NB4 (cell line): ENCODE data around the gene WBP1.
"Not testable (repeated sequence)": the region's sequence is repeated elsewhere in the genome, so short reads cannot be mapped to it uniquely, and the experiment has no call there.

ENCODE experiments used
- DNase-seq: peaks from one replicate; pipeline ENCODE4 v3.0.0; 2010; ENCODE audit warnings: low read depth
- H3K4me3 ChIP-seq: one replicate; pipeline ENCODE4 v1.5.1; 2011; ENCODE audit warnings: mild to moderate bottlenecking, low read depth, low read length, moderate library complexity
- MYC ChIP-seq: IDR thresholded peaks from 2 replicates; pipeline ENCODE4 v1.6.1; 2011; ENCODE audit warnings: low read depth, low read length
- POLR2A ChIP-seq: IDR thresholded peaks from 2 replicates; pipeline ENCODE4 v1.6.1; 2011; ENCODE audit warnings: mild to moderate bottlenecking; ENCODE audit not compliant: insufficient read length; ENCODE audit errors: extremely low read depth
- TF ChIP-seq, protein P1 (sequence below): IDR thresholded peaks from one replicate; pipeline ENCODE4 v1.5.1; 2012; ENCODE audit warnings: low read depth, low read length
- TF ChIP-seq, protein P2 (sequence below): IDR thresholded peaks from 2 replicates; pipeline ENCODE4 v1.6.1; 2011; ENCODE audit warnings: low read depth, low read length

Gene WBP1

DNA sequence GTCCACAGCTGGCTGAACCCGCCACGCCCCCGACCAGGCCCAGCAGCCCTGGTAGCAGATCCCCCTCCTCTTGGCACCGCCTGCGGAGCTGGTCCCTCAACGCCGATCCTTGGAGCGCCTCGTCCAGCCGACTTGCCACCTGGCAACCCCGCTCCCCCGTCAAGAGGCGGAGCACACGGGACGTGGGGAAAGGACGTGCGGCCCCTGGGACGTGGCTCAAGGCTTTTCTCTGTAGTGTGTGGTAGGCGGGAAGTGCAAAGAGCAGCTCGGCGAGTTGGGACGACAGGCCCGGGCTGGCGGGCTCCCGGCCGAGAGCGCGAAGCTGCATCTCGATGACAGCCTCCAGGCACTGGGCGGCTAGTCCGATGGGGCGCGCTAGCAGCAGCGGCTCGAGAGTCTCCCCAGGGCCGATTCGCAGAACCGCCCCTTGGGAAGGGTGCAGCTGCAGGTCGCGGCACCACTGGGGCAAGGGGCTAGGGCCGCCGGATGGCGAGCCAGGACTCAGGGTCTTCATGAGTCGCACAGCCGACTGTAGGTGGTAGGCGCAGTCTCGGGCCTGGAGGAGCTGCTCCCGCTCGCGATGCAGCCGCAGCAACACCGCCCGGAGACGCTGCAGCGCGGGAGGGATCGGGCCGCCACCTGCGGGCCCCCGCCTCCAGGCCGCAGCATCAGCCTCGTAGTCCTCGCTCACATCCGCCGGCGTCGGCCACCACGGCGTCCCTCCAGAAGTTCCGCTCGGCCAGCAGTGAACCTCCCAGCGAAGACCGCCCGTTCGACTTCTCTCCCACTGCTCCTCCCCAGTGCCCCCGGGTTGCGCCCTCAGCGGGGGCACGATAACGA lies 23.9 kb downstream of the WBP1 start:
- TF ChIP-seq POLR2A (no peak), MYC (no peak)
- TF ChIP-seq, protein P1, sequence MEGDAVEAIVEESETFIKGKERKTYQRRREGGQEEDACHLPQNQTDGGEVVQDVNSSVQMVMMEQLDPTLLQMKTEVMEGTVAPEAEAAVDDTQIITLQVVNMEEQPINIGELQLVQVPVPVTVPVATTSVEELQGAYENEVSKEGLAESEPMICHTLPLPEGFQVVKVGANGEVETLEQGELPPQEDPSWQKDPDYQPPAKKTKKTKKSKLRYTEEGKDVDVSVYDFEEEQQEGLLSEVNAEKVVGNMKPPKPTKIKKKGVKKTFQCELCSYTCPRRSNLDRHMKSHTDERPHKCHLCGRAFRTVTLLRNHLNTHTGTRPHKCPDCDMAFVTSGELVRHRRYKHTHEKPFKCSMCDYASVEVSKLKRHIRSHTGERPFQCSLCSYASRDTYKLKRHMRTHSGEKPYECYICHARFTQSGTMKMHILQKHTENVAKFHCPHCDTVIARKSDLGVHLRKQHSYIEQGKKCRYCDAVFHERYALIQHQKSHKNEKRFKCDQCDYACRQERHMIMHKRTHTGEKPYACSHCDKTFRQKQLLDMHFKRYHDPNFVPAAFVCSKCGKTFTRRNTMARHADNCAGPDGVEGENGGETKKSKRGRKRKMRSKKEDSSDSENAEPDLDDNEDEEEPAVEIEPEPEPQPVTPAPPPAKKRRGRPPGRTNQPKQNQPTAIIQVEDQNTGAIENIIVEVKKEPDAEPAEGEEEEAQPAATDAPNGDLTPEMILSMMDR: no peak
- TF ChIP-seq, protein P2, sequence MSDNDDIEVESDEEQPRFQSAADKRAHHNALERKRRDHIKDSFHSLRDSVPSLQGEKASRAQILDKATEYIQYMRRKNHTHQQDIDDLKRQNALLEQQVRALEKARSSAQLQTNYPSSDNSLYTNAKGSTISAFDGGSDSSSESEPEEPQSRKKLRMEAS: no peak
- DNase-seq: peak; percentile 86
- H3K4me3 ChIP-seq: peak overlapping the region; percentile 84

DNA sequence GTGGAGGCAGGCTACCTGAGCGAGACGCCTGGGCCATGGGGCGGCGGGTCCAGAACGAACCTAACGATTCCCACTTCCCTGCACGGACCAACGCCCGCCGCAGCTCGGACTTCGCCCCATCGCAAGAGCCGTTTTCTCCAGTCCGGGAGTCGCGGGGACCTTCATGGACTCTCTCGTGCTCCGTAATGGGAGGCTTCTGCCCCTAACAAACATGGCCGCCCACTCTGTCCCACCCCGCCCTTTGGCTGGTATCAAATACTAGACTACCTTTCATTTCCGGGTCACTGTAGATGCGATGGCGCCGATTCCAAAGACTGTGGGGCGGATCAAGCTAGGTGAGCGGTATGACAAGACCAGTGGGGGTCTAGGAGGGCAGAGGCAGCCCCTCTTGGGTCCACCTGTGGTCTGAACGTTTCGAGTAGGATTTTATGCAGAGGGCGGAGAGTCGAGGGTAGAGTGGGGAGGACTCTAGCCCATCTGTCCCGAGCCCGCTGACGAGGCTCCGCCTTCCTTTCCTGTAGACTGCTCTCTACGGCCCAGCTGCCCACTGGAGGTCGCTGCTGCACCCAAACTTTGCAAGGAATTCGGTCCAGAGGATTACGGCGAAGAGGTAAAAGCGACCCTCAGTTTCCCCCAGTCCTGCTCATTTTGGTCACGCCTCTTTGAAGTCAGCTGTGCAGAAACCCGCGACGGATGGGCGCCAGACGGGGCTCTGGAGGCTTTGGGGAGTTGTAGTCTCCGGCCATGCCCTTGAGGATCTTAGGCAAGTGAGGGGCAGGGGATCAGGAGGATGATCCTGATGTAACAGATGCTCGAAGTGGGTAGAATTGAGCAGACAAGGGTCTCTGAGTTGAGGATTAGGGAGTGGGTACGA lies 24.8 kb downstream of the WBP1 start, which contains the start of the genes CCDC142 and TTC31:
Gene CCDC142, minus strand, starts transcription at position 198 of the 874 bp plus-strand sequence. Its CDS starts 161 bp downstream, at position 37.
Gene TTC31, plus strand, starts transcription at position 281 of the 874 bp plus-strand sequence. Its CDS starts 15 bp downstream, at position 296.
- H3K4me3 ChIP-seq: peak within 1 kb of the TSS; percentile 84
- peak; percentile 98 for DNase-seq
- TF ChIP-seq, protein P2: peak; percentile 17; the same call in 1 of the 2 replicates
- TF ChIP-seq MYC: peak; percentile 52; the same call in 1 of the 2 replicates
- TF ChIP-seq POLR2A: peak; percentile 55
- TF ChIP-seq, protein P1: peak; percentile 93

DNA sequence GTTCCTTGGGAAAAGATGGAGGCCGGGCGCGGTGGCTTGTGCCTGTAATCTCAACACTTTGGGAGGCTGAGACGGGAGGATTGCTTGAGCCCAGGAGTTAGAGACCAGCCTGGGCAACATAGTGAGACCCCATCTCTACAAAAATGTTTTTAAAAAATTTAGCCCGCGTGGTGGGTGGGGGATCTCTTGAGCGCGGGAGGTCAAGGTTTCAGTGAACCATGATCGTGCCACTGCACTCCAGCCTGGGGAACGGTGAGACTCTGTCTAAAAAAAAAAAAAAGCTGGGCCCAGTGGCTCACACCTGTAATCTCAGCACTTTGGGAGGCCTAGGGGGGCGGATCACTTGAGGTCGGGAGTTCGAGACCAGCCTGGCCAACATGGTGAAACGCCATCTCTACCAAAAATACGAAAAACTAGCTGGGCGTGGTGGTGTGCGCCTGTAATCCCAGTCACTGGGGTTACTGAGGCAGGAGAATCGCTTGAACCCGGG lies 25.5 kb downstream of the WBP1 start:
- H3K4me3 ChIP-seq: peak overlapping the region; percentile 84
- not testable (repeated sequence) for DNase-seq

DNA sequence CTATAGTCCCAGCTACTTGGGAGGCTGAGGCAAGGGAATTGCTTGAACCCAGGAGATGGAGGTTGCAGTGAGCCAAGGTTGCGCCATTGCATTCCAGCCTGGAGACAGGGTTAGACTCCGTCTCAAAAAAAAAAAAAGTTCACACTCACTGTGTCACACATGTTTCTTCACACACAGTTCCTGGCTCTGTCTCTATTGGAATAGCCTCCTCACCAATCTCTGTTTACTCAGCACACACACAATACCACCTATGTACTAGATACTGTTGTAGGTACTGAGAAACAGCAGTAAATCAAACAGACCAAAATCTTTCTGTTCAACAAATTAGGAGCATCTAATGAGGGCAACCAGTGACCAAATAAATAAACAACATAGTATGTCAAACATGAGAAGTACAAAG lies 27.9 kb downstream of the WBP1 start:
- TF ChIP-seq, protein P2: no peak
- TF ChIP-seq POLR2A (no peak), MYC (no peak)
- TF ChIP-seq, protein P1: no peak
- no peak for DNase-seq
- H3K4me3 ChIP-seq: no peak overlapping the region

DNA sequence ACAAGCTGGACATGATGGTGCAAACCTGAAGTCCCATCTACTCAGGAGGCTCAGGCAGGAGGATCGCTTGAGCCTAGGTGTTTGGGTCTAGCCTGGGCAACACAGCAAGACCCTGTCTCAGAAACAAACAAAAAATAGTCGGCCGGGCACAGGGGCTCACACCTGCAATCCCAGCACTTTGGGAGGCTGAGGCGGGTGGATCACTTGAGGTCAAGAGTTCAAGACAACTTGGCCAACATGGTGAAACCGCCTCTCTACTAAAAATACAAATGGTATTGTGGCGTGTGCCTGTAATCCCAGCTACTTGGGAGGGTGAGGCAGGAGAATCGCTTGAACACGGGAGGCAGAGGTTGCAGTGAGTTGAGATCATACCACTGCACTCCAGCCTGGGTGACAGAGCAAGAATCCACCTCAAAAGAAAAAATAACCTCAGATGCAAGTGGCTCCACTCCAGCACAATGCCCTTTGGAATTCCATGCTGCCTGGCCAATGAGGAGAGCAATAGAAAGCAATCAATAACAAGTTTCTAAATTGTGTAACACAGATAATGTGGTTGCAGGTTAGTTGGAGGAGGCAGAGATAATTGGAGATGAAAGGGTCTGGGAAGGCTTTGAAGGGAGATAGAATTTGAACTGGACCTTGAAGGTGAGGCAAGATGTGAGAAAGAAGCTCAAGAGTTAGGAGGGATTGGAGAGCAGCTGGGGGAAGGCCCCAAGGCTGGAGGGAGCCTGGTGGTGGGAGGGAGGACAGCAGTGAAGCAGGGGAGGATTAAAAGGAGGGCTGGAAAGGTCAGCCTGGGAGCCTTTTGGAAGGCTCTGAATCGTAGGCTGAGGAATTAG lies 30.6 kb downstream of the WBP1 start:
- DNase-seq: no peak
- TF ChIP-seq POLR2A: no peak
- TF ChIP-seq, protein P2: no peak
- no peak overlapping the region for H3K4me3 ChIP-seq

DNA sequence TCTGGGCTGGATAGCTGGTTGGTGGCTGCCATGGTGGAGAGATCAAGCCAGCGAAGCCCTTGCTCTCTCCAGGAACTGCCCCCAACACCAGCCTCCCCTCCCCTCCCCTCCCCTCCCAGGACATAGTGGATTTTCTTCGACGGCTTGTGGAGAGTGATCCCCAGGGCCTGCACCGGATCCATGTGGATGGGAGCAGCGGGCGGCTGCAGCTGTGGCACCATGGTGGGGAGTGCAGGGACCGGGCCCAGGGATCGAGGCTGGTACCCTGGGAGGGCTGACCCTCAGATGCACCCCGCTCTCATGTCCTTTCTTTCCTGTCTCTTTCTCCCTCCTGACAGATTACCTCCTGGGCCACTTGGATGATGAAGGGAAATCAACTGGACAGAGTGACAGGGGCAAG lies 31.7 kb downstream of the WBP1 start:
- no peak for DNase-seq
- no peak overlapping the region for H3K4me3 ChIP-seq
- TF ChIP-seq, protein P1: no peak
- TF ChIP-seq, protein P2: no peak
- TF ChIP-seq MYC: no peak
- no peak for TF ChIP-seq POLR2A
